HepG2 (cell line): Measurements from ENCODE around the gene FAM53B. TPM values are rescaled to one million over a fixed set of nuclear protein-coding genes. Genes with fewer than 3 reads are reported as not detected.

Experiments
- DRAP1 ChIP-seq: IDR thresholded peaks from 2 replicates; pipeline ENCODE4 v1.6.1; 2016; ENCODE audit warnings: missing genetic modification reagents, missing compliant biosample characterization
- FOXM1 ChIP-seq: sonication (generic); formaldehyde crosslinking; IDR thresholded peaks from 2 replicates; pipeline ENCODE4 v1.5.0; 2020; ENCODE audit warnings: missing genetic modification reagents
- HES4 ChIP-seq: sonication (generic); formaldehyde crosslinking; IDR thresholded peaks from 2 replicates; pipeline ENCODE4 v1.9.0; 2021; ENCODE audit warnings: mild to moderate bottlenecking, missing genetic modification reagents, borderline replicate concordance
- IKZF4 ChIP-seq: sonication (generic); formaldehyde crosslinking; IDR thresholded peaks from 2 replicates; pipeline ENCODE4 v1.5.1; 2020; ENCODE audit warnings: borderline replicate concordance, mild to moderate bottlenecking, low read depth, missing genetic modification reagents; ENCODE audit errors: not compliant biosample characterization
- JUNB ChIP-seq: sonication (generic); formaldehyde crosslinking; IDR thresholded peaks from 2 replicates; pipeline ENCODE4 v1.8.0; 2022; ENCODE audit warnings: missing genetic modification reagents, mild to moderate bottlenecking, borderline replicate concordance
- MAX ChIP-seq: IDR thresholded peaks from 2 replicates; pipeline ENCODE4 v1.6.1; 2012; ENCODE audit warnings: inconsistent platforms
- MTA3 ChIP-seq: sonication (generic); formaldehyde crosslinking; IDR thresholded peaks from 2 replicates; pipeline ENCODE4 v1.4.0; 2020; ENCODE audit warnings: missing genetic modification reagents
- PBX3 ChIP-seq: sonication (generic); formaldehyde crosslinking; IDR thresholded peaks from 2 replicates; pipeline ENCODE4 v1.8.1; 2023; ENCODE audit warnings: missing genetic modification reagents, inconsistent platforms, borderline replicate concordance
- RBM39 ChIP-seq: fragments of 200-400 bp; formaldehyde crosslinking; IDR thresholded peaks from one replicate; pipeline ENCODE4 v1.6.1; 2018; ENCODE audit warnings: antibody characterized with exemption, mild to moderate bottlenecking, low read depth, low read length; ENCODE audit not compliant: poor library complexity, severe bottlenecking
- RNF2 ChIP-seq: fragments of 450-650 bp; conservative IDR thresholded peaks from 2 replicates; pipeline ENCODE4 v1.6.1; 2016; ENCODE audit warnings: low read depth
- SNAPC2 ChIP-seq: sonication (generic); formaldehyde crosslinking; IDR thresholded peaks from 2 replicates; pipeline ENCODE4 v1.8.1; 2022; ENCODE audit warnings: mild to moderate bottlenecking, missing genetic modification reagents
- TARDBP ChIP-seq: sonication (generic); formaldehyde crosslinking; IDR thresholded peaks from 2 replicates; pipeline ENCODE4 v1.8.0; 2022; ENCODE audit warnings: mild to moderate bottlenecking, missing genetic modification reagents
- TERF1 ChIP-seq: sonication (generic); formaldehyde crosslinking; IDR thresholded peaks from 2 replicates; pipeline ENCODE4 v1.8.0; 2022; ENCODE audit warnings: mild to moderate bottlenecking, missing genetic modification reagents, moderate library complexity
- USF2 ChIP-seq, 2 experiments: sonication (generic) in 1 of 2; formaldehyde crosslinking in 1 of 2; IDR thresholded peaks; 2 replicates each; pipeline versions ENCODE4 v1.5.1 to v1.6.1; 2011 to 2020; ENCODE audit warnings: borderline replicate concordance in 1 of 2, low read depth in 1 of 2, low read length in 1 of 2, mild to moderate bottlenecking in 1 of 2, missing genetic modification reagents in 1 of 2, moderate library complexity in 1 of 2
- ZNF230 ChIP-seq: sonication (generic); formaldehyde crosslinking; IDR thresholded peaks from 2 replicates; pipeline ENCODE4 v1.4.0; 2020; ENCODE audit warnings: mild to moderate bottlenecking, missing genetic modification reagents
- ZNF275 ChIP-seq: sonication (generic); formaldehyde crosslinking; IDR thresholded peaks from 2 replicates; pipeline ENCODE4 v1.8.0; 2022; ENCODE audit warnings: missing genetic modification reagents, mild to moderate bottlenecking, inconsistent platforms, borderline replicate concordance
- ZNF337 ChIP-seq: sonication (generic); formaldehyde crosslinking; IDR thresholded peaks from 2 replicates; pipeline ENCODE4 v1.5.1; 2020; ENCODE audit warnings: missing genetic modification reagents, low read depth, mild to moderate bottlenecking, borderline replicate concordance
- ZNF501 ChIP-seq: sonication (generic); formaldehyde crosslinking; IDR thresholded peaks from 2 replicates; pipeline ENCODE4 v1.5.1; 2020; ENCODE audit warnings: mild to moderate bottlenecking, moderate library complexity, missing genetic modification reagents
- ZNF564 ChIP-seq: sonication (generic); formaldehyde crosslinking; IDR thresholded peaks from 2 replicates; pipeline ENCODE4 v1.8.1; 2023; ENCODE audit warnings: mild to moderate bottlenecking, missing genetic modification reagents
- ZSCAN30 ChIP-seq: sonication (generic); formaldehyde crosslinking; IDR thresholded peaks from 2 replicates; pipeline ENCODE4 v1.5.0; 2020; ENCODE audit warnings: mild to moderate bottlenecking, missing genetic modification reagents
- polyA plus RNA-seq, 8 experiments: library from polyadenylated mRNA; depleted of rRNA in 3 of 8; stranded (reverse) in 7 of 8; unstranded in 1 of 8; fragments of >200 nt; fragmentation: Illumina TruSeq in 4 of 8; extraction: Trizol in 4 of 8; gene quantifications; 2 replicates each; pipeline versions ENCODE4 v1.2.1 to v1.2.3, GENCODE V29; 2011 to 2016; ENCODE audit warnings: low read depth in 4 of 8, missing spikeins in 1 of 8, mixed read lengths in 1 of 8; ENCODE audit not compliant: insufficient read depth in 1 of 8
- total RNA-seq, 5 experiments: library from RNA; depleted of rRNA; stranded (reverse); fragments of >200 nt; fragmentation: Illumina TruSeq; extraction: Trizol; gene quantifications; 2 replicates each; pipeline ENCODE4 v1.2.3, GENCODE V29; 2016; ENCODE audit warnings: low read depth in 1 of 5

The FAM53B gene
- total and polyA plus RNA-seq, 2 of the 13 experiments (the other 11 are each of a cell fraction or from before 2014, with no cell fraction given): 6.4 to 19.3 TPM

- TF ChIP-seq ZSCAN30 (CRISPR knock-in tag) (no peak), RNF2 (no peak), FOXM1 (CRISPR knock-in tag) (no peak), ZNF337 (CRISPR knock-in tag) (no peak), TERF1 (CRISPR knock-in tag) (no peak), ZNF564 (CRISPR knock-in tag) (no peak), SNAPC2 (CRISPR knock-in tag) (no peak), ZNF230 (no peak), ZNF501 (CRISPR knock-in tag) (peak; percentile 51; the same call in 1 of the 2 replicates), ZNF275 (CRISPR knock-in tag) (0 out of 2 replicates have a peak, but pooled peaks have one; percentile 36), HES4 (CRISPR knock-in tag) (no peak; the same call in 1 of the 2 replicates), USF2 (IDR thresholded peaks at IDR 0.05; ENCODE audit: low read depth, low read length) (no peak), USF2 (CRISPR knock-in tag; IDR thresholded peaks at IDR 0.05; ENCODE audit: borderline replicate concordance) (no peak), MTA3 (CRISPR knock-in tag) (no peak), TARDBP (peak; percentile 14; the same call in 1 of the 2 replicates), PBX3 (CRISPR knock-in tag) (no peak), DRAP1 (CRISPR knock-in tag) (peak; percentile 70; the same call in 1 of the 2 replicates), IKZF4 (CRISPR knock-in tag) (no peak), MAX (no peak), JUNB (no peak), RBM39 (no peak)
Measured at GRCh38 chr10:124605856-124606812, 138.0 kb downstream of the FAM53B start (continued).
